ENCODE measurements around the gene NDE1. TPM values are rescaled to one million over a fixed set of nuclear protein-coding genes. Genes with fewer than 3 reads are reported as not detected.

Gene NDE1
- total and polyA plus RNA-seq, 2 of the 4 experiments (the other 2 are of a cell fraction) = 22.7 to 29.2 TPM

DNA sequence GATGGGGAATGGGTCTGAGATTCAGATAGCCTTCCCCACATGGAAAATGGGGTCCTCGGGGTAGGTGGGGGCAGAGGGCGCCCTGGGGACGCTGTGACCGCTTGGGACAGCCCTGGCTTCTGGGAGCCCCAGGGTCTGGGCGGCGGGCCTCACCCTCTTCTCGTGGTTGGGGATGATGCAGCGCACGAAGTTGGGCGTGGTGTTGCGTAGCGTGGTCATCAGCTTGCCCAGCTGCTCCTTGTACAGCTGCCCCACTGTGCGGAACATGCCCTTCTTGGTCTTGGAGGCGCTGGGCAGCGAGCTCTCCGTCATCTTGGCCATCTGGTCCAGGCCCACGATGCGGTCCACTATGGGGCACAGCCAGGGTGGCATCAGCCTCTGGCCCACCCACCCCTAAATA is 99.9 kb downstream of the NDE1 start:
- Histone ChIP-seq H2AK9ac (replicated peaks; ENCODE audit: low read depth, low read length, poor library complexity) (no peak overlapping the region), H2BK5ac (ENCODE audit: low read depth, low read length, poor library complexity, severe bottlenecking) (no peak overlapping the region), H2AK5ac (ENCODE audit: low read depth, low read length) (no peak overlapping the region), H4K91ac (ENCODE audit: insufficient read depth, low read depth, low read length) (no peak overlapping the region), H3K56ac (ENCODE audit: extremely low read depth, insufficient read depth, low read length) (no peak overlapping the region), H3K79me1 (ENCODE audit: low read depth in 1 of 2, low read length in 2 of 2) (no peaks in the 10 kb centered on the region), H3K14ac (replicated peaks; ENCODE audit: low read depth, low read length) (no peak overlapping the region), H3K27me3 (ENCODE audit: control insufficient read depth, insufficient read depth, low read length) (no peaks in the 10 kb centered on the region), H4K8ac (ENCODE audit: low read depth in 2 of 2, low read length in 2 of 2) (no peak overlapping the region), H3K9me3 (ENCODE audit: control insufficient read depth, insufficient read depth, low read length) (no peaks in the 10 kb centered on the region), H3K4me3 (ENCODE audit: insufficient read depth, low read depth, low read length) (no peak overlapping the region), H2BK15ac (ENCODE audit: low read depth, low read length) (no peak overlapping the region), H3K36me3 (ENCODE audit: control insufficient read depth, insufficient read depth, low read length) (no peaks in the 10 kb centered on the region), H3K9ac (ENCODE audit: low read depth, low read length) (no peak overlapping the region), H4K20me1 (ENCODE audit: insufficient read depth, low read length) (no peaks in the 10 kb centered on the region), H3K4me1 (ENCODE audit: control insufficient read depth, insufficient read depth, low read length) (no peaks in the 10 kb centered on the region), H2BK120ac (ENCODE audit: low read depth, low read length) (no peak overlapping the region), H3K9me1 (ENCODE audit: insufficient read depth, low read length) (no peaks in the 10 kb centered on the region), H3K18ac (ENCODE audit: low read depth, low read length) (no peak overlapping the region), H3K27ac (ENCODE audit: insufficient read depth, low read length) (no peak overlapping the region), H4K5ac (ENCODE audit: low read depth, low read length) (no peak overlapping the region), H3K4ac (ENCODE audit: low read depth, low read length) (no peak overlapping the region), H2BK20ac (ENCODE audit: low read depth, low read length) (no peak overlapping the region), H2AFZ (replicated peaks; ENCODE audit: low read length, poor library complexity) (no peak overlapping the region), H3K23ac (ENCODE audit: low read depth, low read length) (no peak overlapping the region), H3K4me2 (ENCODE audit: low read depth, low read length) (no peak overlapping the region)
- no TSS peak for BruUV-seq (replicated peaks)
- in situ Hi-C loops (cut with MboI; ENCODE audit: low sequenced_read_pairs) (no loop called here), intact Hi-C loops (cut with micrococcal nuclease) (no loop called here), dilution Hi-C loops (cut with HindIII; ENCODE audit: low sequenced_read_pairs, unreplicated experiment) (no loop called here)
- ATAC-seq (ENCODE audit: low read depth) = no peak
- ChIA-PET CTCF (no interaction called here), POLR2A (ENCODE audit: unreplicated experiment) (no interaction called here)
- 92% methylated on average over 14 of the region's 18 CpGs; no CpG with 5 or more reads in 1 of the 2 experiments for WGBS, 2 experiments (ENCODE audit: extremely low coverage in 2 of 2, insufficient read length in 1 of 2)
- DNase-seq = no peak
- no peak for TF ChIP-seq RAD21 (IDR thresholded peaks at IDR 0.05; ENCODE audit: low read length)
- TF ChIP-seq NFE2L2 (IDR thresholded peaks at IDR 0.05; ENCODE audit: low read depth, low read length) = no peak
- no peak for TF ChIP-seq POLR2A (IDR thresholded peaks at IDR 0.05; ENCODE audit: low read depth, low read length)
- TF ChIP-seq RFX5 (IDR thresholded peaks at IDR 0.05; ENCODE audit: low read depth, low read length) = no peak
- no peak for TF ChIP-seq RCOR1 (IDR thresholded peaks at IDR 0.05; ENCODE audit: insufficient replicate concordance, low read length)
- TF ChIP-seq MAFK (IDR thresholded peaks at IDR 0.05; ENCODE audit: low read depth, low read length) = no peak
- TF ChIP-seq, protein P1, sequence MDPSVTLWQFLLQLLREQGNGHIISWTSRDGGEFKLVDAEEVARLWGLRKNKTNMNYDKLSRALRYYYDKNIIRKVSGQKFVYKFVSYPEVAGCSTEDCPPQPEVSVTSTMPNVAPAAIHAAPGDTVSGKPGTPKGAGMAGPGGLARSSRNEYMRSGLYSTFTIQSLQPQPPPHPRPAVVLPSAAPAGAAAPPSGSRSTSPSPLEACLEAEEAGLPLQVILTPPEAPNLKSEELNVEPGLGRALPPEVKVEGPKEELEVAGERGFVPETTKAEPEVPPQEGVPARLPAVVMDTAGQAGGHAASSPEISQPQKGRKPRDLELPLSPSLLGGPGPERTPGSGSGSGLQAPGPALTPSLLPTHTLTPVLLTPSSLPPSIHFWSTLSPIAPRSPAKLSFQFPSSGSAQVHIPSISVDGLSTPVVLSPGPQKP (IDR thresholded peaks at IDR 0.05; ENCODE audit: borderline replicate concordance, low read depth, low read length) = no peak
- TF ChIP-seq FOS (IDR thresholded peaks at IDR 0.05; ENCODE audit: low read depth, low read length) = no peak
- TF ChIP-seq, protein P2, sequence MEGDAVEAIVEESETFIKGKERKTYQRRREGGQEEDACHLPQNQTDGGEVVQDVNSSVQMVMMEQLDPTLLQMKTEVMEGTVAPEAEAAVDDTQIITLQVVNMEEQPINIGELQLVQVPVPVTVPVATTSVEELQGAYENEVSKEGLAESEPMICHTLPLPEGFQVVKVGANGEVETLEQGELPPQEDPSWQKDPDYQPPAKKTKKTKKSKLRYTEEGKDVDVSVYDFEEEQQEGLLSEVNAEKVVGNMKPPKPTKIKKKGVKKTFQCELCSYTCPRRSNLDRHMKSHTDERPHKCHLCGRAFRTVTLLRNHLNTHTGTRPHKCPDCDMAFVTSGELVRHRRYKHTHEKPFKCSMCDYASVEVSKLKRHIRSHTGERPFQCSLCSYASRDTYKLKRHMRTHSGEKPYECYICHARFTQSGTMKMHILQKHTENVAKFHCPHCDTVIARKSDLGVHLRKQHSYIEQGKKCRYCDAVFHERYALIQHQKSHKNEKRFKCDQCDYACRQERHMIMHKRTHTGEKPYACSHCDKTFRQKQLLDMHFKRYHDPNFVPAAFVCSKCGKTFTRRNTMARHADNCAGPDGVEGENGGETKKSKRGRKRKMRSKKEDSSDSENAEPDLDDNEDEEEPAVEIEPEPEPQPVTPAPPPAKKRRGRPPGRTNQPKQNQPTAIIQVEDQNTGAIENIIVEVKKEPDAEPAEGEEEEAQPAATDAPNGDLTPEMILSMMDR (conservative IDR thresholded peaks at IDR 0.05; ENCODE audit: low read depth, low read length) = no peak
- TF ChIP-seq MAZ (IDR thresholded peaks at IDR 0.05; ENCODE audit: borderline replicate concordance, low read depth, low read length) = no peak
- TF ChIP-seq CHD1 (IDR thresholded peaks at IDR 0.05; ENCODE audit: low read depth, low read length) = no peak
- TF ChIP-seq CEBPB (IDR thresholded peaks at IDR 0.05; ENCODE audit: low read depth, low read length) = no peak
- TF ChIP-seq, protein P3, sequence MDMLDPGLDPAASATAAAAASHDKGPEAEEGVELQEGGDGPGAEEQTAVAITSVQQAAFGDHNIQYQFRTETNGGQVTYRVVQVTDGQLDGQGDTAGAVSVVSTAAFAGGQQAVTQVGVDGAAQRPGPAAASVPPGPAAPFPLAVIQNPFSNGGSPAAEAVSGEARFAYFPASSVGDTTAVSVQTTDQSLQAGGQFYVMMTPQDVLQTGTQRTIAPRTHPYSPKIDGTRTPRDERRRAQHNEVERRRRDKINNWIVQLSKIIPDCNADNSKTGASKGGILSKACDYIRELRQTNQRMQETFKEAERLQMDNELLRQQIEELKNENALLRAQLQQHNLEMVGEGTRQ (IDR thresholded peaks at IDR 0.05; ENCODE audit: low read depth, low read length) = no peak
- no peak for TF ChIP-seq MXI1 (IDR thresholded peaks at IDR 0.05; ENCODE audit: borderline replicate concordance, low read depth, low read length)

Measured in IMR-90 (cell line).